GM21423 (cell line): Measurements from ENCODE around the gene AATF.
A peak's percentile ranks its signal among the peaks of the same experiment; 100 is the strongest.
"Not testable (repeated sequence)": the region's sequence is repeated elsewhere in the genome, so short reads cannot be mapped to it uniquely, and the experiment has no call there.

Experiments
- ATAC-seq: cut with Tn5 transposase; IDR thresholded peaks from one replicate; pipeline ENCODE4 v1.9.1; 2021; ENCODE audit warnings: mild to moderate bottlenecking, moderate library complexity; ENCODE audit not compliant: unreplicated experiment

Gene AATF

GRCh38 chr17:37069087-37069486 is 120.3 kb downstream of the AATF start:
- ATAC-seq: no peak

DNA sequence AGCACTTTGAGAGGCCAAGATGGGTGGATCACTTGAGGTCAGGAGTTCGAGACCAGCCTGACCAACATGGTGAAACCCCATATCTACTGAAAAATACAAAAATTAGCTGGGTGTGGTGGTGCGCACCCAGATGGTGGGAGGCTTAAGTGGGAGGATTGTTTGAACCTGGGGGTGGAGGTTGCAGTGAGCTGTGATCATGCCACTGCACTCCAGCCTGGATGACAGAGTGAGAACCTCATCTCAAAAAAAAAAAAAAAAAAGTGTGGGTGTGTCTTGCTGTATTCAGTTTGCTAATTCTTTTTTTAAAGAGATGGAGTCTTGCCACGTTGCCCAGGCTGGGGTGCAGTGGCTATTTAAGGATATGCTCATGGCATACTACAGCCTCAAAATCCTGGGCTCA is 124.7 kb downstream of the AATF start:
- ATAC-seq: not testable (repeated sequence)

GRCh38 chr17:37079065-37079708 is 130.4 kb downstream of the AATF start:
- no peak for ATAC-seq

- ATAC-seq: no peak
These were observed 131.0 kb downstream of the AATF start for GRCh38 chr17:37079735-37080134.

- ATAC-seq: no peak
These were observed 132.5 kb downstream of the AATF start for GRCh38 chr17:37081287-37081686.

GRCh38 chr17:37082311-37082860 is 133.6 kb downstream of the AATF start:
- ATAC-seq: no peak

DNA sequence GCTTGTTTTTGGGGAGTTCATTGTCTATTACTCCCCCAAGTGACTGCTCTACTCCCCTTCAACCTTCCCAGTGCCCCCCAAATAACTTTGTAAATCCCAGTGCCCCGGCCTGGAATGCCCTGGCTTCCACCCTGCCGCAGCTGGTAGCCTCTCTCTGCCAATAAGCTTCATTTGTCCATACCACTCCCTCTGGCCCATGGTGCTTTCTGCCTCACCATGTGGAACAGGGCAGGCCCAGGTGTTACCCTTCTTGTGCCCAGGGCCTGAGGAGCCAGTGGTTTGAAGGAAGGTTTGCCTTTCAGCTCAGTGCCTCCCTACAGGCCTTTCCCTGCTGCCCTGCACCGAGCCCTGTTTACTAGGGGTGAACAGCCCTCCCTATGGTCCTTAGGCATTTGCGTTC is 134.2 kb downstream of the AATF start:
- ATAC-seq: no peak

- no peak for ATAC-seq
These were observed 134.7 kb downstream of the AATF start for GRCh38 chr17:37083456-37083855.

DNA sequence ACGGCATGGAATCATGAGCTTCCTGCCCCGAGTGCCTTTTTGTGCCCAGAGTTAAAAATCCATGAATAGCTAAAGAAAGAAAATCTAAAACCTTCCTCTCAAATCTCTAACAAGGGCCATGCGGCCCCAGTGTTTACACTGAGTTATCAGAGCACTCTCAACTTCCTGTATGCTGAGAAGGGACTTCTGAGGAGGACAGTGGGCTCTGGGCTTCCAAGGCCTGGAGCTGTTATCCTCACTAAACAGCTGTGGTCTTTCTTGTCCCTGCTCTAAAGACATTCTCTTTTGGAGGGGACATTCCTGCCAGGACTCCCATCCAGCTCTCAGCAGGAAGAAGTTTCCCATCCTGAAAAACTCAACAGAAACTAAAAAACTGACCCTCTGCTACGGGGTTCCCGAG is 135.6 kb downstream of the AATF start:
- ATAC-seq: no peak

GRCh38 chr17:37086334-37086733 is 137.6 kb downstream of the AATF start:
- ATAC-seq: no peak

- ATAC-seq: no peak
These were observed 138.2 kb downstream of the AATF start for GRCh38 chr17:37086948-37087347.

GRCh38 chr17:37087683-37088082 is 138.9 kb downstream of the AATF start:
- no peak for ATAC-seq

GRCh38 chr17:37088459-37088858 is 139.7 kb downstream of the AATF start:
- ATAC-seq: no peak

- ATAC-seq: no peak
These were observed 140.2 kb downstream of the AATF start for GRCh38 chr17:37088913-37089312.

DNA sequence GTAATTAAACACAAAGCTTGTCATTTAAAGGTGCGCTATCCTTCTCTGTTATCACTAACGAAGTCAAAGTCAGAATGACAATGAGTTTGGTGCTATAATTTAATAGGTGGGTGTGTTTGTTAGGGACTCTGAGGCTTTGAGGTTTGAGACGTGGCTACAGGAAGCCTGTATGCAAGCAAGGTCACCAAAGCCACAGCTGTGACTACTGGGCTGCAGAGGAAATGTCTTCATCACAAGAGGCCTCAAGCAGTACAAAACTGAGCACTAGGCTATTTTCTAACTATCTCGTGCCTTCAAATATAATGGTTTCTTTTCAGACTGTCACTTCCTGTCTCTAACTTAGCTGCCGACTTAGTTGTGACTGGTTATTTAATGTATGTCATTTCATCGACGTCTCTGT is 141.2 kb downstream of the AATF start:
- ATAC-seq: peak; percentile 70

- ATAC-seq: no peak
These were observed 142.2 kb downstream of the AATF start for GRCh38 chr17:37090941-37091340.

- ATAC-seq: no peak
These were observed 143.3 kb downstream of the AATF start for GRCh38 chr17:37092071-37092470.

GRCh38 chr17:37092701-37093100 is 143.9 kb downstream of the AATF start:
- no peak for ATAC-seq

DNA sequence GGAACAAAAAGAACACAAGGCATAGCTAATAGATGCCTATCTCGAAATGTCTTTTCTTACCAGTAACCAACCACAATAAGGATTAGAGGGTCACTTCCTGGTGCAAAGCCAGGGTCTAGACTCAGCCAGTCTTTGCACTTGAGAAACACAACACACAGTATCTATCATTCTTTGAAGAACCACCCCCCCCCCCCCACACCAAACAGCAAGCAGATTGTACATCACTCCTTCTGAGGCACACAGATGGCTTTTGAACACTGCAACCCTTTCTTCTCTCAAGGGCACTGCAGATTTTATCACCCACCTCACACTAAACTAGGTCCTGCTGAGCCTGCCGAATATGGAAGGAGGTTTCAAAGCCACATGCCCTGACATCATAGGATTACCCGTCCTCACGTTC is 145.6 kb downstream of the AATF start:
- ATAC-seq: no peak

DNA sequence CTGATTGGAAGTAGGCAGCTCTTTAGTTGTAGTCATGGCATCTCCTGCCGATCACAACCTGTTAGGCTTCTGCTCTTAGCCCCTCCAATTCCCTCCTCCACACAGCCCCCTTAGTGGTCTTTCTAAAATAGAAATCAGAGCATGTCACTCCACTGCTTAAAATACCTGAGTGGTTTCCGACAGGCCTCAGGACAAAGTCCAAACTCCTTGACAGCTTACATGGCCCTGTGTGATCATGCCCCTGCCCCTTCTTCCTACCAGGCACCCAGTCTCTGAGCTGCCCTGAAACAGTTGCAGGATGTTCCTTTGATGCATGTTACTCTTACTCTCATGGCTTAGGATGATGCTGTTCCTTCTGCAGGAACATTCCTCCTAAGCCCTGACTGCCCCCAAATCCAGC is 147.3 kb downstream of the AATF start:
- ATAC-seq: no peak

- no peak for ATAC-seq
These were observed 148.4 kb downstream of the AATF start for GRCh38 chr17:37097154-37097553.

- ATAC-seq: no peak
These were observed 149.4 kb downstream of the AATF start for GRCh38 chr17:37098152-37098551.
